Loucy (cell line): ENCODE results near the gene P2RX2.

ENCODE experiments used
- EZH2phosphoT487 ChIP-seq: fragments of 200-600 bp; IDR thresholded peaks from 2 replicates; pipeline ENCODE4 v1.6.1; 2018; ENCODE audit warnings: antibody characterized with exemption, mild to moderate bottlenecking, moderate library complexity, borderline replicate concordance
- TF ChIP-seq, protein P1 (sequence below): fragments of 200-600 bp; sonication (generic); conservative IDR thresholded peaks from 2 replicates; pipeline ENCODE4 v1.5.1; 2014; ENCODE audit warnings: mild to moderate bottlenecking, antibody characterized with exemption, low read length

DNA sequence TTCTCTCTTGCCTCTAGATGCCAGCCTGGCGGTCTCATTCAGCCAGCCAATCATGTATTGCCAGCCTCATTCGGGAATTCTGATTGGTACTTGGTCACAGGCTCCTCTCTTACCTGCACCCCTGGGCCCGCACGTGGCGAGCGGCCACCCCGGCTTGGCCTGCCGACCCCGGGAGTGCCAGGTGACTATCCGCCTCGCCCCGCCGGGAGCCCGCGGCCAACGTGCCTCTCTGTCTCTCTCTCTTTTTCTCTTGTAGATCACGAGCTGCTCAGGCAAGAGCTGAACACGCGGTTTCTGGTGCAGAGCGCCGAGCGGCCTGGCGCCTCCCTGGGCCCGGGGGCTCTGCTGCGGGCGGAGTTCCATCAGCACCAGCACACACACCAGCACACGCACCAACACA, 47.5 kb upstream of the P2RX2 start:
- TF ChIP-seq, protein P1, sequence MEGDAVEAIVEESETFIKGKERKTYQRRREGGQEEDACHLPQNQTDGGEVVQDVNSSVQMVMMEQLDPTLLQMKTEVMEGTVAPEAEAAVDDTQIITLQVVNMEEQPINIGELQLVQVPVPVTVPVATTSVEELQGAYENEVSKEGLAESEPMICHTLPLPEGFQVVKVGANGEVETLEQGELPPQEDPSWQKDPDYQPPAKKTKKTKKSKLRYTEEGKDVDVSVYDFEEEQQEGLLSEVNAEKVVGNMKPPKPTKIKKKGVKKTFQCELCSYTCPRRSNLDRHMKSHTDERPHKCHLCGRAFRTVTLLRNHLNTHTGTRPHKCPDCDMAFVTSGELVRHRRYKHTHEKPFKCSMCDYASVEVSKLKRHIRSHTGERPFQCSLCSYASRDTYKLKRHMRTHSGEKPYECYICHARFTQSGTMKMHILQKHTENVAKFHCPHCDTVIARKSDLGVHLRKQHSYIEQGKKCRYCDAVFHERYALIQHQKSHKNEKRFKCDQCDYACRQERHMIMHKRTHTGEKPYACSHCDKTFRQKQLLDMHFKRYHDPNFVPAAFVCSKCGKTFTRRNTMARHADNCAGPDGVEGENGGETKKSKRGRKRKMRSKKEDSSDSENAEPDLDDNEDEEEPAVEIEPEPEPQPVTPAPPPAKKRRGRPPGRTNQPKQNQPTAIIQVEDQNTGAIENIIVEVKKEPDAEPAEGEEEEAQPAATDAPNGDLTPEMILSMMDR, result no peak
- no peak for TF ChIP-seq EZH2phosphoT487
